MCF 10A (cell line): ENCODE measurements around the gene VTA1. TPM values are rescaled to one million over a fixed set of nuclear protein-coding genes. Genes with fewer than 3 reads are reported as not detected.
"Not testable (repeated sequence)": the region's sequence is repeated elsewhere in the genome, so short reads cannot be mapped to it uniquely, and the experiment has no call there.

Experiments used
- BruUV-seq: library from RNA; stranded (reverse); fragments of 400-500 nt; replicated peaks from 2 replicates; lab custom pipeline; 2021; lab: Mats Ljungman, UMichigan
- CTCF ChIA-PET: fragments of 300-600 bp; sonication (Branson Sonifier 250); formaldehyde crosslinking; extraction: SDS; loops from one replicate; lab custom pipeline; 2021; ENCODE audit warnings: antibody characterized with exemption, inconsistent platforms; lab: Yijun Ruan, JAX
- POLR2A ChIA-PET: fragments of 300-600, 350-650 bp; sonication (Branson Sonifier 250); formaldehyde crosslinking; extraction: SDS; loops from one replicate; lab custom pipeline; 2020; ENCODE audit warnings: antibody characterized with exemption, inconsistent platforms; lab: Yijun Ruan, JAX
- DNase-seq: peaks from one replicate; pipeline ENCODE4 v3.0.0-alpha.2; 2018; ENCODE audit not compliant: unreplicated experiment
- H3K27ac Mint-ChIP-seq: one replicate; pipeline ENCODE4 v1.8.0; 2022; ENCODE audit warnings: mild to moderate bottlenecking, low read depth, mixed read lengths; ENCODE audit not compliant: unreplicated experiment
- H3K27me3 Mint-ChIP-seq: one replicate; pipeline ENCODE4 v1.8.0; 2022; ENCODE audit warnings: mixed read lengths; ENCODE audit not compliant: insufficient read depth, unreplicated experiment
- H3K36me3 Mint-ChIP-seq: one replicate; pipeline ENCODE4 v1.8.0; 2022; ENCODE audit warnings: mild to moderate bottlenecking, moderate library complexity, mixed read lengths; ENCODE audit not compliant: insufficient read depth, unreplicated experiment
- H3K4me1 Mint-ChIP-seq: one replicate; pipeline ENCODE4 v1.8.0; 2022; ENCODE audit warnings: mixed read lengths; ENCODE audit not compliant: insufficient read depth, unreplicated experiment
- H3K4me3 Mint-ChIP-seq: one replicate; pipeline ENCODE4 v1.8.0; 2022; ENCODE audit warnings: mild to moderate bottlenecking, moderate library complexity, mixed read lengths; ENCODE audit not compliant: unreplicated experiment
- H3K9me3 Mint-ChIP-seq: one replicate; pipeline ENCODE4 v1.8.0; 2022; ENCODE audit warnings: mixed read lengths; ENCODE audit not compliant: unreplicated experiment
- intact Hi-C: fragments of 100-400 bp; cut with micrococcal nuclease; formaldehyde crosslinking; loops from 2 replicates; pipeline ENCODE4 v1.14.1; 2022
- total RNA-seq: library from RNA; stranded (reverse); gene quantifications from 2 replicates; pipeline ENCODE4 v1.2.3, GENCODE V29; 2022
- TF ChIP-seq, protein P1 (sequence below): fragments of 200-600 bp; IDR thresholded peaks from one replicate; pipeline ENCODE4 v1.8.0; 2022; ENCODE audit warnings: antibody characterized with exemption, mild to moderate bottlenecking; ENCODE audit not compliant: unreplicated experiment

VTA1 gene
- total RNA-seq, 1 experiment from 2014 or later: 42.9 TPM

DNA sequence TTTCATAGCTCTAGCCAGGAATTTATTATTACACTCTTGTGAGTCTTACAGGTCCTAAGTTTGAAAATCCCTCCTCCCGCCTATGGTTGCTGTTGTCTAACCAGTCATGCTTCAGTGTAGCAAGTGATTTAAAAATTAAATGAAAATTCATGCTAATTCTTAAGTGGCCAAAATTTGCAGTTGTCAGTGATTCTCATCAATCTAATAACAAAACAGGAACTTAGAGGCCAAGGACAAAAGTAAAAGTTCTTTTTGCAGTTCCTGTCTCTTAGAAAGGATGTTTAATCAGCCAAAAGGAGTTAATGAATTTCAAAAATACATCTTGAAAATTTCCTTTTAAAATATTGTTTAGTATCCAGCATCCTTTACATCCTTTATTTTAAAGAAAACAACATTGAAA lies 36.3 kb downstream of the VTA1 start:
- peaks cover 24% of the 10 kb centered on the region for H3K4me1 Mint-ChIP-seq
- H3K27ac Mint-ChIP-seq: no peak overlapping the region
- no peaks in the 10 kb centered on the region for H3K9me3 Mint-ChIP-seq
- POLR2A ChIA-PET: no interaction called here
- CTCF ChIA-PET: no interaction called here
- H3K27me3 Mint-ChIP-seq: no peaks in the 10 kb centered on the region
- H3K36me3 Mint-ChIP-seq: peaks cover 21% of the 10 kb centered on the region
- intact Hi-C loops: no loop called here
- DNase-seq: no peak
- TF ChIP-seq, protein P1, sequence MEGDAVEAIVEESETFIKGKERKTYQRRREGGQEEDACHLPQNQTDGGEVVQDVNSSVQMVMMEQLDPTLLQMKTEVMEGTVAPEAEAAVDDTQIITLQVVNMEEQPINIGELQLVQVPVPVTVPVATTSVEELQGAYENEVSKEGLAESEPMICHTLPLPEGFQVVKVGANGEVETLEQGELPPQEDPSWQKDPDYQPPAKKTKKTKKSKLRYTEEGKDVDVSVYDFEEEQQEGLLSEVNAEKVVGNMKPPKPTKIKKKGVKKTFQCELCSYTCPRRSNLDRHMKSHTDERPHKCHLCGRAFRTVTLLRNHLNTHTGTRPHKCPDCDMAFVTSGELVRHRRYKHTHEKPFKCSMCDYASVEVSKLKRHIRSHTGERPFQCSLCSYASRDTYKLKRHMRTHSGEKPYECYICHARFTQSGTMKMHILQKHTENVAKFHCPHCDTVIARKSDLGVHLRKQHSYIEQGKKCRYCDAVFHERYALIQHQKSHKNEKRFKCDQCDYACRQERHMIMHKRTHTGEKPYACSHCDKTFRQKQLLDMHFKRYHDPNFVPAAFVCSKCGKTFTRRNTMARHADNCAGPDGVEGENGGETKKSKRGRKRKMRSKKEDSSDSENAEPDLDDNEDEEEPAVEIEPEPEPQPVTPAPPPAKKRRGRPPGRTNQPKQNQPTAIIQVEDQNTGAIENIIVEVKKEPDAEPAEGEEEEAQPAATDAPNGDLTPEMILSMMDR: no peak
- no TSS peak for BruUV-seq
- no peak overlapping the region for H3K4me3 Mint-ChIP-seq

DNA sequence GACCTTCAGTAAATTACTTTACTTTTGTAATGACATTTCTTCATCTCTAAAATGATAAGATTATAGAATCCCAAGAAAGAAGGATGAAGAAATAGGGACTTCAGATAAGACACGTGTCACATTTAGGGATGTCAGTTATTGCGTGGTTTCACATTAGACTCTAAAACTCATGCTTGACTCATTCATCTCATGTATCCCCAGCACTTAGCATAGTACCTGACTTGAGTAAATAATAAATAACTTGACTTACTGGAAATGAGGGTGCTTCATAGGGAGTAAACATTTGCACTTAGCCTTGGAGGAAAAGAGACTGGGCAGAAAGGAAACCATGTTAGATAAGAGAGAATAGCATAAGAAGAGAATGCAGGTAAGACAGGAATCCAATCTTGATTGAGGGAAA lies 37.2 kb downstream of the VTA1 start:
- TF ChIP-seq, protein P1: no peak
- Mint-ChIP-seq H3K27me3 (no peaks in the 10 kb centered on the region), H3K4me3 (no peak overlapping the region), H3K9me3 (no peaks in the 10 kb centered on the region), H3K4me1 (peaks cover 24% of the 10 kb centered on the region), H3K27ac (no peak overlapping the region), H3K36me3 (peaks cover 18% of the 10 kb centered on the region)
- DNase-seq: no peak
- intact Hi-C loops: no loop called here
- CTCF ChIA-PET: interaction anchor here (0.7 kb wide), 1 partner anchor 28 kb away, joined by 3 read pairs; no protein-coding TSS in a partner anchor
- POLR2A ChIA-PET: no interaction called here
- no TSS peak for BruUV-seq

GRCh38 chr6:142185641-142186040 lies 38.6 kb downstream of the VTA1 start:
- Mint-ChIP-seq H3K27me3 (no peaks in the 10 kb centered on the region), H3K9me3 (no peaks in the 10 kb centered on the region), H3K4me1 (peaks cover 24% of the 10 kb centered on the region), H3K36me3 (peaks cover 16% of the 10 kb centered on the region), H3K27ac (no peak overlapping the region), H3K4me3 (no peak overlapping the region)
- BruUV-seq: no TSS peak
- ChIA-PET CTCF (interaction anchor here (1.3 kb wide), 1 partner anchor 22 kb away, joined by 3 read pairs; no protein-coding TSS in a partner anchor), POLR2A (interaction anchor here (1.9 to 2.1 kb wide), 2 partner anchors 10 to 19 kb away, joined by 5 to 6 read pairs; no protein-coding TSS in a partner anchor)
- intact Hi-C loops: no loop called here
- TF ChIP-seq, protein P1: no peak
- DNase-seq: no peak

GRCh38 chr6:142187209-142187608 lies 40.1 kb downstream of the VTA1 start:
- no TSS peak for BruUV-seq
- ChIA-PET POLR2A (interaction anchor here (0.5 to 1.9 kb wide), 5 partner anchors 18 to 66 kb away, joined by 3 to 6 read pairs (median 3); partner anchors contain the start of genes NMBR and VTA1), CTCF (interaction anchor here (0.8 to 1.9 kb wide), 5 partner anchors 9 to 453 kb away, joined by 3 to 7 read pairs (median 3); no protein-coding TSS in a partner anchor)
- intact Hi-C loops: no loop called here
- Mint-ChIP-seq H3K4me1 (peaks cover 24% of the 10 kb centered on the region), H3K36me3 (peaks cover 12% of the 10 kb centered on the region), H3K27me3 (no peaks in the 10 kb centered on the region), H3K27ac (peak overlapping the region; percentile 0), H3K4me3 (no peak overlapping the region), H3K9me3 (no peaks in the 10 kb centered on the region)
- DNase-seq: peak; percentile 61
- TF ChIP-seq, protein P1: no peak

GRCh38 chr6:142188341-142188740 lies 41.3 kb downstream of the VTA1 start:
- CTCF ChIA-PET: interaction anchor here (1.1 kb wide), 1 partner anchor 17 kb away, joined by 3 read pairs; no protein-coding TSS in a partner anchor
- intact Hi-C loops, BruUV-seq, POLR2A ChIA-PET, H3K9me3 Mint-ChIP-seq, H3K4me3 Mint-ChIP-seq, H3K27ac Mint-ChIP-seq, H3K27me3 Mint-ChIP-seq, DNase-seq: not testable (repeated sequence)
- peaks cover 12% of the 10 kb centered on the region for H3K36me3 Mint-ChIP-seq
- peaks cover 24% of the 10 kb centered on the region for H3K4me1 Mint-ChIP-seq
